Fibroblast of skin of right biceps (primary cell): ENCODE results near the gene MADCAM1.

ENCODE experiments used
- DNase-seq: peaks from one replicate; pipeline ENCODE4 v3.0.0-alpha.2; 2013

The MADCAM1 gene

GRCh38 chr19:508204-509150, 12.2 kb downstream of the MADCAM1 start:
- no peak for DNase-seq

DNA sequence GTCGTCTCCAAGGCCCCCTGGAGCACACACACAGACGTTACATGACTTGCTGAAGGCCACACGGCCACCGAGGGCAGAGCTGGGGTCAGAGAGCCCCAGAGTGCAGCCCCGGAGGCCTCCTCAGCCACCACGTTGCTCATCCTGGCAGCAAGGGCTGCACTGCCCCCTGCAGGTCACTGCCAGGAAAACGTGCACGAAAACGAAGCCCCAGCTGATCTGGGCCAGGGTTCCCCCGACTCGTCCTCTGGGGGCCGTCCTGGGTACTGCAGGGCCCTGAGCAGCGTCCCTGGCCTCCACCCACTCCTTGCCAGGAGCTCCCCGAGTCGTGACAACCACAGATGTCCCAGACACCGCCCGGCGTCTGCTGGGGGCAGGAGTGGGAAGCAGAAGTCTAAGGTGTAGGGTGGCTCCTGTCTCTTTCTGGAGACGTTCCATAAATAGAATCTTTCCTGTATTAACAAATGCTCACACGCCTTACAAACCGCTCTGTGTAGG, 14.4 kb downstream of the MADCAM1 start:
- DNase-seq: peak; percentile 89

DNA sequence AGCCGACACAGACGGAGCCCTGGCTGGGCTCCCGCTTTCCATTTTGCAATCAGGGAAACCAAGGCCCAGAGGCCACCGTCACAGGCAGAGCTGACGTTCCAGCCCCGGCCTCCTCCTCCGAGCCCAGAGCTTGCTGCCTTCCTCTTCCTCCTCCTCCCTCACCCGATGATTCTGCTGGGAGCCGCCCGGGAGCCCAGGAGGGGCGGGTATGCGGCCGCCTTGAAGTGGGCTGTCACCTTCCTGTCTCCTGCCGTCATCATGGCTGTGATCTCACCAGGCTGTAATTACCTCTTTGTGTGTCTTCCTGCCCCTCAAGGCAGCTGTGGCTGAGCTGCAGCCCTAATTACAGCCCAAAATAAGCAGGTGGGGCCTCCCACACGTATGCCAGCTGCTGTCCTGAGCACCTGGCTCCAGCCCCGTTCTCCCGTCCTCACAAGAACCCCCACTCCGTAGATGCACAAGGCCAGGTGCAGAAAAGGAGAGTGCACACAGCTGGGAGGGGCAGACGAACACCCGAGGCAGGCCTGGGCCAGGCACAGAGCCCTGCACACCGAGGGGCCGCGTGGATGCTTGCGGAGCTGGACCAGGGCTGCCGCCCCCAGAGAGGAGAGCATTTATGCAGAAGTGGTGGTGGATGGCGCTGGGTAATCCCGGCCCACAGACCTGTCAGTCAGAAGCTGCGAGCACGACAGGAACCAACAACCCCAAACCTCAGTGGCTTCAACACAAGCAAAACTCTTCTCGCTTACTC, 15.0 kb downstream of the MADCAM1 start:
- peak; percentile 88 for DNase-seq

DNA sequence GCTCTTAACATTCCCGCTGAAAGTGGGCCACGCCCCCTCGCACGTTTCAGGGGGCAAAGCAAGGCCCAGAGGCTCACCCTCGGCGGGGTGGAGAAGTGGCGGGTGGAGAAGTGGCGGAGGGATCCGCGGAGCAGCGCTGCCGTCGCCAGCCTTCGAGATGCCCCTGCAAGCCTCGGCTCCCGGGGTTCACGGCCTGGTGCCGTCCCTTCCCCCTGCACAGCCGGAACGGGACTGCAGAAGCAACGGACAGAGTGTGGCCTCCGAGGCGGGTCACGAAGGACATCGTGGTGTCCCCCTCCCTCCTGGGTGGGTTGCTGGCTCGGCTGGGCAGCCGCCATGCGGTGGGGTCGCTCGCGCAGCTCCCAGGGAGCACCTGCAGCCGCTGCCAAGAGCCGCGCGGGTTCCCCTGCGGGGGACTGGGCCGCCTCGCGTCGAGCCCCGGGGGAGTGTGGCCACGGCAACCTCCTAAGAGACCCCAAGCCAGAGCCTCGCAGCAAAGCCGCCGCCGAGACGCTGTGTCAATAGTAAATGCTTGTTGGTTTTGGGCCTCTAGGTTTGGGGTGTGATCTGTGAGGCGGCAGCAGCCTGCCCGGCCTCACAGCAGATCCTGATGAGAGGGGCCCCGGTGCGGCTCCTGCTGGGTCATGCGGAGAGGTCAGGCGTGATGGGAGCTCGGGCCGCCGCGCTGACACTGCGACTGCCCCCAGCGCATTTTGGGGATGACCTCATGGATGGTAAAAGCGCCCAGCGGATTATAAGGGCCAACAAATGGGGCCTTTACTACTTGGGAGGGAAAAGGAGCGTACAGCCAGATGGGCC, 16.5 kb downstream of the MADCAM1 start:
- no peak for DNase-seq

GRCh38 chr19:513368-514165, 17.3 kb downstream of the MADCAM1 start:
- no peak for DNase-seq

- DNase-seq: no peak
Measured at GRCh38 chr19:514166-514663, 17.9 kb downstream of the MADCAM1 start.

GRCh38 chr19:517721-518597, 21.7 kb downstream of the MADCAM1 start:
- peak; percentile 96 for DNase-seq

- DNase-seq: peak; percentile 33
Measured at GRCh38 chr19:518598-519231, 22.4 kb downstream of the MADCAM1 start.

- DNase-seq: no peak
Measured at GRCh38 chr19:519449-519865, 23.2 kb downstream of the MADCAM1 start.

GRCh38 chr19:522726-523125, 26.4 kb downstream of the MADCAM1 start:
- DNase-seq: no peak

GRCh38 chr19:524062-524674, 27.9 kb downstream of the MADCAM1 start:
- peak; percentile 56 for DNase-seq

GRCh38 chr19:525029-525428, 28.7 kb downstream of the MADCAM1 start:
- no peak for DNase-seq

DNA sequence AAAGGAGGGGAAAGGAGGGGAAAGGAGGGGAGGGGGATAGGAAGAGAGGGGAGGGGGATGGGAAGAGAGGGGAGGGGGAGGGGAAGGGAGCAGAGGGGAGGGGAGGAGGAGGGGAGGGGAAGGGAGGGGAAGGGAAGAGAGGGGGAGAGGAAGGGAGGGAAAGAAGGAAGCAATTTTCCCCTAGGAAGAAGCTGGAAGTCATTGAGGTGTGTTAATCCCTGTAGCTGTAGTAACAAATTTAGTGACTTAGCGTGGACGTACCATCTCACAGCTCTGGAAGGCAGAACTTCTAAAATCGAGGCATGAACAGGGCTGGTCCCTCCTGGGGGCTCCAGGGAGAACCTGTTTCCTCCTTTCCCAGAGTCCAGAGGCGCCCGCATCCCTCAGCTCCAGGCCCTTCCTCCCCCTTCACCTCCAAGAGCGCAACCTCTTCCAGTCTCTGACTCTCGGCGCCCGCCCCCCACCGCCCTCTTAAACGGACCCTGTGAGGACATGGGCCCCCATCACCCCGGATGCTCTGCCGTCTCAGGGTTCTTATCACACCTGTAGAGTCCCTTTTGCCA, 29.7 kb downstream of the MADCAM1 start:
- DNase-seq: no peak

DNA sequence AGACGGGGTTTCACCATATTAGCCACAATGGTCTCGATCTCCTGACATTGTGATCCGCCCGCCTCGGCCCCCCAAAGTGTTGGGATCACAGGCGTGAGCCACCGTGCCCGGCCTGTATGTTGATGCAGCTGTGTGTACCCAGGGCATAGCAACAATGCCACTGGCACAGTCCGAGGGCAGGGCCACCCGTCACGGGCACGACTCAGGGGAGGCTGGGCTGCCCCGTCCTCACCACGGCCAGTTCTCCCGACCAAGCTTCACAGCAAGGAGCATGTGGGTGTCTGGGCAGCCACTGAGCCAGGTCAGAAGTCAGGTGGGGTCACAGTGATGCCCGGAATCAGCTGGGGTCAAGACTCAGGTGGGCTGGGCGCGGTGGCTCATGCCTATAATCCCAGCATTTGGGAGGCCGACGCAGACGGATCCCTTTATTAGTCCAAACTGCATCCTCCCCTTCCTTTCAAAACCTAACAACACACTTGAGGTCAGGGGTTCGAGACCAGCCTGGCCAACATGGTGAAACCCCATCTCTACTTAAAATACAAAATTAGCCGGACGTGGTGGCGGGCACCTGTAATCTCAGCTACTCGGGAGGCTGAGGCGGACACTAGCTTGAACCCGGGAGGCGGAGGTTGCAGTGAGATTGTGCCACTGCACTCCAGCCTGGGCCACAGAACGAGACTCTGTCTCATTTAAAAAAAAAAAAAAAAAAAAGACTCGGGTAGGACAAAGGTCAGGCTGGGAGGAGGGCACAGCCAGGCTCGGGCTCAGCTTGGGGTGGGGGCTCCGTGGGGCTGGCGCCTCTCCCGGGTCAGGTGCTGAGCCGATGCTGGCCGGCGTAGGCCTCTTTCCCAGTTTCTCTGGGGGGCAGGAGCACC, 34.1 kb downstream of the MADCAM1 start:
- DNase-seq: no peak

- DNase-seq: peak; percentile 85
Measured at GRCh38 chr19:531009-531752, 34.9 kb downstream of the MADCAM1 start.

DNA sequence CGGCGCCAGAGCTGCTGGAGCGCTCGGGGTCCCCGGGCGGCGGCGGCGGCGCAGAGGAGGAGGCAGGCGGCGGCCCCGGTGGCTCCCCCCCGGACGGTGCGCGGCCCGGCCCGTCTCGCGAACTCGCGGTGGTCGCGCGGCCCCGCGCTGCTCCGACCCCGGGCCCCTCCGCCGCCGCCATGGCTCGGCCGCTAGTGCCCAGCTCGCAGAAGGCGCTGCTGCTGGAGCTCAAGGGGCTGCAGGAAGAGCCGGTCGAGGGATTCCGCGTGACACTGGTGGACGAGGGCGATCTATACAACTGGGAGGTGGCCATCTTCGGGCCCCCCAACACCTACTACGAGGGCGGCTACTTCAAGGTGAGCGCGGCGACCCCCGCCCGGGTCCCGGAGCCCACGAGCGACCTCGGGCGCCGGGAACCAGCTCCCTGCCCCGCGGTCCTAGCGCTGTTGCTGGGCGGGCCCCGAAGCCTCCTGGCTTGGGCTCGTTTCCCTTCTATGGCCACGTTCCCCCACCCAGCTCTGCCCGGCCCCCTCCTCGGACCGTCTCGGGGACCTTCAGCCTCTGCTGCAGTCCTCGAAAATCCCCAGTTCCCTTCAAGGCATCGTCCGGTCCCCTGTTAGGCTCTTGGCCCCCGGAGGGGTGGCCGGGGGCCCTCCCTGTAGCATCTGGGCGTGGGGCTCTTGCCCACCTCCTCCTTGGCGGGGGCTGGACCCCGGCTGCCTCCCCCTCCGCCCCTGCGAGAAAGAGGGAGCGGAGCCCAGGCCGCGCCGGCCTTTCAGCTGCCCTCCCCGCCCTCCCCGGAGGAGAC, 35.7 kb downstream of the MADCAM1 start, which contains the start of gene CDC34:
TSS of gene CDC34 (plus strand) at position 8 of the 808 bp plus-strand sequence. CDS start at position 180, 172 bp downstream.
- DNase-seq: no peak
